Caco-2 (cell line): ENCODE measurements around the gene GTF3C2. TPM values are rescaled to one million over a fixed set of nuclear protein-coding genes. Genes with fewer than 3 reads are reported as not detected.

Experiments used
- Bru-seq: library from RNA; stranded (reverse); fragments of 400-500 nt; gene quantifications from one replicate; lab custom pipeline; 2021; lab: Mats Ljungman, UMichigan
- BruChase-seq, 2 experiments: library from RNA; stranded (reverse); fragments of 400-500 nt; gene quantifications; one replicate each; lab custom pipeline; 2021; lab: Mats Ljungman, UMichigan
- BruUV-seq: library from RNA; stranded (reverse); fragments of 400-500 nt; replicated peaks from 2 replicates; lab custom pipeline; 2021; lab: Mats Ljungman, UMichigan
- CTCF ChIA-PET: fragments of 300-600 bp; sonication (Branson Sonifier 250); formaldehyde crosslinking; loops from one replicate; lab custom pipeline; 2022; ENCODE audit warnings: antibody characterized with exemption; lab: Charles Lee
- POLR2A ChIA-PET: fragments of 300-600 bp; sonication (Branson Sonifier 250); formaldehyde crosslinking; loops from one replicate; lab custom pipeline; 2022; ENCODE audit warnings: antibody characterized with exemption; lab: Charles Lee
- DNase-seq, 2 experiments: peaks; one replicate each; pipeline versions ENCODE4 v3.0.0 to v3.0.0-alpha.2; 2020 to 2022
- H3K27me3 ChIP-seq: replicated peaks from 2 replicates; pipeline ENCODE4 v1.6.0; 2011; ENCODE audit warnings: low read length; ENCODE audit not compliant: control insufficient read depth, insufficient read depth
- H3K36me3 ChIP-seq: 2 replicates; pipeline ENCODE4 v1.5.1; 2011; ENCODE audit warnings: low read length; ENCODE audit not compliant: control insufficient read depth, insufficient read depth
- H3K4me1 ChIP-seq: fragments of 250-450 bp; sonication (Bioruptor Pico); 2 replicates; pipeline ENCODE4 v1.5.1; 2020; ENCODE audit warnings: mild to moderate bottlenecking
- H3K4me3 ChIP-seq: 2 replicates; pipeline ENCODE4 v1.5.1; 2011; ENCODE audit warnings: low read depth, mild to moderate bottlenecking, control low read depth, low read length
- H3K9me3 ChIP-seq: fragments of 250-450 bp; sonication (Bioruptor Pico); 2 replicates; pipeline ENCODE4 v1.5.1; 2020; ENCODE audit warnings: mild to moderate bottlenecking, moderate library complexity
- H3K27ac Mint-ChIP-seq: one replicate; pipeline ENCODE4 v1.8.0; 2022; ENCODE audit warnings: mixed read lengths; ENCODE audit not compliant: unreplicated experiment
- H3K27me3 Mint-ChIP-seq: one replicate; pipeline ENCODE4 v1.8.0; 2022; ENCODE audit warnings: mixed read lengths; ENCODE audit not compliant: insufficient read depth, unreplicated experiment
- H3K36me3 Mint-ChIP-seq: one replicate; pipeline ENCODE4 v1.8.0; 2022; ENCODE audit warnings: mild to moderate bottlenecking, mixed read lengths; ENCODE audit not compliant: insufficient read depth, unreplicated experiment
- H3K4me1 Mint-ChIP-seq: one replicate; pipeline ENCODE4 v1.8.0; 2022; ENCODE audit warnings: low read depth, mixed read lengths; ENCODE audit not compliant: unreplicated experiment
- H3K4me3 Mint-ChIP-seq: one replicate; pipeline ENCODE4 v1.8.0; 2022; ENCODE audit warnings: mild to moderate bottlenecking, moderate library complexity, mixed read lengths; ENCODE audit not compliant: unreplicated experiment
- H3K9me3 Mint-ChIP-seq: one replicate; pipeline ENCODE4 v1.8.0; 2022; ENCODE audit warnings: mixed read lengths; ENCODE audit not compliant: unreplicated experiment
- intact Hi-C: fragments of 100-400 bp; cut with micrococcal nuclease; formaldehyde crosslinking; loops from one replicate; pipeline ENCODE4 v1.10.0; 2022; ENCODE audit not compliant: unreplicated experiment
- long read RNA-seq: library from polyadenylated mRNA; stranded (forward); transcript quantifications from one replicate; pipeline ENCODE4 v2.0.0, GENCODE V29; 2022
- total RNA-seq: library from RNA; stranded (reverse); gene quantifications from 2 replicates; pipeline ENCODE4 v1.2.3, GENCODE V29; 2022
- TF ChIP-seq, protein P1 (sequence below), 2 experiments: fragments of 200-600 bp in 1 of 2; IDR thresholded peaks; 1 replicate in 1 of 2; 2 replicates in 1 of 2; pipeline versions ENCODE4 v1.5.1 to v1.8.0; 2011 to 2022; ENCODE audit warnings: antibody characterized with exemption in 1 of 2, control low read depth in 1 of 2, inconsistent platforms in 1 of 2, low read depth in 1 of 2, low read length in 1 of 2, mild to moderate bottlenecking in 1 of 2, moderate library complexity in 1 of 2; ENCODE audit not compliant: insufficient read depth in 1 of 2, severe bottlenecking in 1 of 2, unreplicated experiment in 1 of 2

The GTF3C2 gene, protein sequence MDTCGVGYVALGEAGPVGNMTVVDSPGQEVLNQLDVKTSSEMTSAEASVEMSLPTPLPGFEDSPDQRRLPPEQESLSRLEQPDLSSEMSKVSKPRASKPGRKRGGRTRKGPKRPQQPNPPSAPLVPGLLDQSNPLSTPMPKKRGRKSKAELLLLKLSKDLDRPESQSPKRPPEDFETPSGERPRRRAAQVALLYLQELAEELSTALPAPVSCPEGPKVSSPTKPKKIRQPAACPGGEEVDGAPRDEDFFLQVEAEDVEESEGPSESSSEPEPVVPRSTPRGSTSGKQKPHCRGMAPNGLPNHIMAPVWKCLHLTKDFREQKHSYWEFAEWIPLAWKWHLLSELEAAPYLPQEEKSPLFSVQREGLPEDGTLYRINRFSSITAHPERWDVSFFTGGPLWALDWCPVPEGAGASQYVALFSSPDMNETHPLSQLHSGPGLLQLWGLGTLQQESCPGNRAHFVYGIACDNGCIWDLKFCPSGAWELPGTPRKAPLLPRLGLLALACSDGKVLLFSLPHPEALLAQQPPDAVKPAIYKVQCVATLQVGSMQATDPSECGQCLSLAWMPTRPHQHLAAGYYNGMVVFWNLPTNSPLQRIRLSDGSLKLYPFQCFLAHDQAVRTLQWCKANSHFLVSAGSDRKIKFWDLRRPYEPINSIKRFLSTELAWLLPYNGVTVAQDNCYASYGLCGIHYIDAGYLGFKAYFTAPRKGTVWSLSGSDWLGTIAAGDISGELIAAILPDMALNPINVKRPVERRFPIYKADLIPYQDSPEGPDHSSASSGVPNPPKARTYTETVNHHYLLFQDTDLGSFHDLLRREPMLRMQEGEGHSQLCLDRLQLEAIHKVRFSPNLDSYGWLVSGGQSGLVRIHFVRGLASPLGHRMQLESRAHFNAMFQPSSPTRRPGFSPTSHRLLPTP
- total RNA-seq (81.0 and 91.4 TPM in 2 replicates), Bru-seq, nascent RNA (percentile 81 among the genes with signal in this experiment), BruChase-seq, experiment 1, labeled RNA remaining after a 2-hour chase (percentile 88 among the genes with signal in this experiment), BruChase-seq, experiment 2, labeled RNA remaining after a 6-hour chase (percentile 89 among the genes with signal in this experiment)
- long read RNA-seq, transcript GTF3C2-201 (19 exons, 3,882 nt): major isoform, 6 of 57 reads
- long read RNA-seq, partial matches to known transcripts: 33 of 57 reads
- long read RNA-seq, other reads (novel, unspliced or antisense): 18 of 57 reads

DNA sequence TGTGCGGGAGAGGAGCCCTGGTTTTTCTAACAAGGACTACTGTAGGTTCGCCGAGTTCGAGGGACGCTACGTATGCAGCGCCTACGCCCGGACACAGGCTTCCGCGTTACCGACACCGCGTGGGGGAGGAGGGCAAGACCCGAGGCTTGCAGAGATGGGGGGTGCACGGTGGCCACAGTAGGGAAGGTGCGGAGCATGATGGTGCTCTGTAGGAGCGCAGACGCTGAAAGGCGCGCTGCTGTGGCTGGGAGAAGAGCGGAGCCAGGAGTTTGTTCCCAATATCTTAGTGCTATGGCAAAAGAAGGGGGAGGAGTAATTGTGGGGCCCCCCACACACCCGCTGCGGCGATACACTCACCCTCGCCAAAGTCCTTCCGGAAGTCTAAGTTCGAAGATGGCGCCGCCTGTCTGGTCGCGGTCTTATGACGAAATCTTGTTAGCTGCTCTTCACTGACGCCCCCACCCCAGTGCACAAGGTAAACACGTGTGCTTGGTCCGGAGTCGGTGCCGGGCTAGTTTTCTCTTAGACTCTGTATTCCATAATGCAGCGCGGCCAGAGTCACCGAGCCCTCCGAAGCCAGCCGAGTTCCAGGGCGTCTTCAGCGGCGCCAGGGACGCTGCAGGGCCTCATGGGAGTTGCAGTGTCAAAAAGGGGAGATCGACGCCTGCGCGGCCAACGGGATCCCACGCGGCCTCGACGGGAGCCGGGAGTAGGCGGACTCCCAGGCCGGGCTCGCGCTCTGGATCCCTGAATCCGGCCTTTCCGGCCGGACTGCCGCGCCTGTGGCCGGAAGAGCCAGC, at the start of gene GTF3C2:
Gene GTF3C2 (minus strand): TSS at position 383 of the 800 bp plus-strand sequence. CDS start 13,210 bp downstream, outside the sequence.
- CTCF ChIA-PET: interaction anchor here (0.8 to 1.9 kb wide), 3 partner anchors 13 to 72 kb away, joined by 5 to 12 read pairs (median 6); partner anchors contain the start of genes MPV17 and NRBP1
- Mint-ChIP-seq H3K27ac (peak within 1 kb of the TSS; percentile 98), H3K36me3 (peaks cover 31% of the 10 kb centered on the region), H3K4me1 (peaks cover 8% of the 10 kb centered on the region), H3K4me3 (peak within 1 kb of the TSS; percentile 92), H3K9me3 (no peaks in the 10 kb centered on the region), H3K27me3 (no peaks in the 10 kb centered on the region)
- H3K9me3 ChIP-seq: no peaks in the 10 kb centered on the region
- intact Hi-C loops: loop anchor here (1.0 to 2.0 kb wide), 3 partner anchors 14 to 144 kb away; partner anchors contain the start of genes ATRAID, EIF2B4, SLC5A6 and SNX17
- TF ChIP-seq, protein P1, sequence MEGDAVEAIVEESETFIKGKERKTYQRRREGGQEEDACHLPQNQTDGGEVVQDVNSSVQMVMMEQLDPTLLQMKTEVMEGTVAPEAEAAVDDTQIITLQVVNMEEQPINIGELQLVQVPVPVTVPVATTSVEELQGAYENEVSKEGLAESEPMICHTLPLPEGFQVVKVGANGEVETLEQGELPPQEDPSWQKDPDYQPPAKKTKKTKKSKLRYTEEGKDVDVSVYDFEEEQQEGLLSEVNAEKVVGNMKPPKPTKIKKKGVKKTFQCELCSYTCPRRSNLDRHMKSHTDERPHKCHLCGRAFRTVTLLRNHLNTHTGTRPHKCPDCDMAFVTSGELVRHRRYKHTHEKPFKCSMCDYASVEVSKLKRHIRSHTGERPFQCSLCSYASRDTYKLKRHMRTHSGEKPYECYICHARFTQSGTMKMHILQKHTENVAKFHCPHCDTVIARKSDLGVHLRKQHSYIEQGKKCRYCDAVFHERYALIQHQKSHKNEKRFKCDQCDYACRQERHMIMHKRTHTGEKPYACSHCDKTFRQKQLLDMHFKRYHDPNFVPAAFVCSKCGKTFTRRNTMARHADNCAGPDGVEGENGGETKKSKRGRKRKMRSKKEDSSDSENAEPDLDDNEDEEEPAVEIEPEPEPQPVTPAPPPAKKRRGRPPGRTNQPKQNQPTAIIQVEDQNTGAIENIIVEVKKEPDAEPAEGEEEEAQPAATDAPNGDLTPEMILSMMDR (IDR thresholded peaks at IDR 0.05; ENCODE audit: insufficient read depth in 1 of 2, low read depth in 1 of 2, low read length in 1 of 2, severe bottlenecking in 1 of 2, unreplicated experiment in 1 of 2): no peak
- no peaks in the 10 kb centered on the region for H3K27me3 ChIP-seq
- H3K4me3 ChIP-seq: peak within 1 kb of the TSS; percentile 60
- peak; percentile 99 for DNase-seq
- POLR2A ChIA-PET: interaction anchor here (0.6 to 1.8 kb wide), 11 partner anchors 9 to 1018 kb away, joined by 3 to 8 read pairs (median 4); partner anchors contain the start of genes EIF2B4, NRBP1, SNX17 and ZNF513
- no TSS peak for BruUV-seq
- H3K36me3 ChIP-seq: no peaks in the 10 kb centered on the region
- H3K4me1 ChIP-seq: peaks cover 24% of the 10 kb centered on the region

DNA sequence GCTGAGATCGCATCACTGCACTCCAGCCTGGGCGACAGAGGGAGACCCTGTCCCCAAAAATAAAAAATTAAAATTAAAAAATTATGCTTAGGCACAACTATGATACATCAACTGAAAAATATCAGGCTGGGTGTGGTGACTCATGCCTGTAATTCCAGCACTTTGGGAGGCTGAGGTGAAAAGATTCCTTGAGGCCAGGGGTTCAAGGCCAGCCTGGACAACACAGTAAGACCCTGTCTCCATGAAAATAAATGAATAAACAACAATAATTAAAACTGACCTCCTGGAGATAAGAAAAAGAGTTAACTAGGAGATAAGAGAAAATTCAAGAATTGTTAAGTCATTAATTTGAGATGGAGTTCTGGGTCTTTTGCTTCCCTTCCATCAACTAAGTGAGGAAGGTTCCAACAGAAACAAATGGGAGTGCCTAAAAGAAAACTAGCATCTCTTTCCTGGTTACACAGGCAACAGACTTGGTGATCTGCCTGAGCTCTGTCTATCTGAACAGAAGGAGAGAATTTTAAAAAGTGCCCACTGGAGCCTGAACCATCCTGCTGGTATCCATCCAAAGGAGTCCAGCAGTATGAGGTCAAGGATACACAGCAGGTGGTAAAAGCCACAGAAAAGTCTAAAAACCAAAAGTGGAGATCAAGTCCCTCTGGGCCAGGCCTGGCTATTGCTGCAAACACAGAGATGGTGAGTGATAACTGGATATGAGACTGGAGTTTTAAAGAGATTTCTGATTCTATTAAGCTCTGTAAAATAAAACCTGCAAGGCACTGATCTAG, 44.0 kb upstream of the GTF3C2 start:
- intact Hi-C loops: loop anchor here (10.0 kb wide), 2 partner anchors 94 to 224 kb away; partner anchors contain the start of genes CCDC121, FNDC4, GCKR and GPN1
- POLR2A ChIA-PET: no interaction called here
- no peaks in the 10 kb centered on the region; the same call in 1 of the 2 replicates for H3K36me3 ChIP-seq

More for the DNA sequence above, 44.0 kb upstream of the GTF3C2 start:
- no peaks in the 10 kb centered on the region for H3K9me3 Mint-ChIP-seq
- no peak for DNase-seq
- no peaks in the 10 kb centered on the region for H3K9me3 ChIP-seq
- BruUV-seq: no TSS peak
- H3K36me3 Mint-ChIP-seq: peaks cover 49% of the 10 kb centered on the region
- no peak overlapping the region for H3K4me3 ChIP-seq
- no peaks in the 10 kb centered on the region for H3K27me3 ChIP-seq
- H3K27me3 Mint-ChIP-seq: no peaks in the 10 kb centered on the region
- H3K4me3 Mint-ChIP-seq: no peak overlapping the region
- no peaks in the 10 kb centered on the region for H3K4me1 Mint-ChIP-seq
- no peaks in the 10 kb centered on the region for H3K4me1 ChIP-seq
- TF ChIP-seq, protein P1 (IDR thresholded peaks at IDR 0.05; ENCODE audit: insufficient read depth in 1 of 2, low read depth in 1 of 2, low read length in 1 of 2, severe bottlenecking in 1 of 2, unreplicated experiment in 1 of 2): no peak
- CTCF ChIA-PET: no interaction called here
- no peak overlapping the region for H3K27ac Mint-ChIP-seq
